Activated CD8-positive, alpha-beta memory T cell treated with anti-CD3 and anti-CD28 coated beads, Interleukin-2, amount 50 U/mL, for 4 hours (primary cell): ENCODE measurements around the gene SLC38A9.
"Not testable (repeated sequence)": the region's sequence is repeated elsewhere in the genome, so short reads cannot be mapped to it uniquely, and the experiment has no call there.

ENCODE experiments used
- DNase-seq: peaks from one replicate; pipeline ENCODE4 v3.0.0-alpha.2; 2020

The SLC38A9 gene, protein sequence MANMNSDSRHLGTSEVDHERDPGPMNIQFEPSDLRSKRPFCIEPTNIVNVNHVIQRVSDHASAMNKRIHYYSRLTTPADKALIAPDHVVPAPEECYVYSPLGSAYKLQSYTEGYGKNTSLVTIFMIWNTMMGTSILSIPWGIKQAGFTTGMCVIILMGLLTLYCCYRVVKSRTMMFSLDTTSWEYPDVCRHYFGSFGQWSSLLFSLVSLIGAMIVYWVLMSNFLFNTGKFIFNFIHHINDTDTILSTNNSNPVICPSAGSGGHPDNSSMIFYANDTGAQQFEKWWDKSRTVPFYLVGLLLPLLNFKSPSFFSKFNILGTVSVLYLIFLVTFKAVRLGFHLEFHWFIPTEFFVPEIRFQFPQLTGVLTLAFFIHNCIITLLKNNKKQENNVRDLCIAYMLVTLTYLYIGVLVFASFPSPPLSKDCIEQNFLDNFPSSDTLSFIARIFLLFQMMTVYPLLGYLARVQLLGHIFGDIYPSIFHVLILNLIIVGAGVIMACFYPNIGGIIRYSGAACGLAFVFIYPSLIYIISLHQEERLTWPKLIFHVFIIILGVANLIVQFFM

DNA sequence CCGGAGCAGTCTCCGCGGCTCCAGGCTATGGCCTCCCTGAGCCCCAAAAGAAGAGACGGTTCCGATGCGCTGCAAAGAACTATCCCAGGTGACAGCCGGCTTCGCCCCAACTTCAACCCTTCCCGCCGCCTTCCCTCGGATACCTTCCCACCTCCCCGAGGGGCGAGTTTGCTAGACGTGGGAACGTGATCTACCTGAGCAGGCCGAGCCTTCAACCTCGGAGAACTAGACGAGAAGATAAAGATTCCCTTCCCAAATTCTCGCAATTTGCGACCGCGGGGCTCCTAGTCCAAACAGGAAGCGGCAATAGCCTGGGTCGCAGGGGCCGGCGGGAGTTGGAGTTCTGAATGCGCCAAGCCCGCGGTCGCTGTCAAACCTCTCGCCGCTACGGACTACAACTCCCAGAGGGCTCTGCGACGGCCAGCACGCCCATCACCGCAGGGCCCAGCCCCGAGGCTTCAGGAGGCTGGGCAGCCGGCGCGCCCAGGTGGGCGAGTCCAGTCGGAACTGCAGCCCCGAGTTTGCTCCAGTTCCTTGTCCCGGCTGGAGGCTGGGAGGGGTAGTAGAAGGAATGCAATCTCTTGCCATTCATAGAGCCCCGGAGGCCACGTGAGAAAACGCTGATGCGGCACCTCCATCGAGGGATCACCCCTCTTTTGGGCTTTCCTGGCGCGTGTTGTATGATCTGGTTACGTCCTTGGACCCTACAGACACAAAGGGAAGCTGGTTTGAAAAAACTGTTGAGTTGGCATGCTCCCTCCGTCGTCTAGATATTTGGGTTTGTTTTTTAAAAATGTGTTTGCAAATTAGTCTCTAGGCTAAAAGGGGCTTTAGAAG is at the start of gene SLC38A9:
Gene SLC38A9 (minus strand): TSS at position 302 of the 837 bp plus-strand sequence. CDS start 14,366 bp downstream, outside the sequence.
- peak; percentile 95 for DNase-seq

DNA sequence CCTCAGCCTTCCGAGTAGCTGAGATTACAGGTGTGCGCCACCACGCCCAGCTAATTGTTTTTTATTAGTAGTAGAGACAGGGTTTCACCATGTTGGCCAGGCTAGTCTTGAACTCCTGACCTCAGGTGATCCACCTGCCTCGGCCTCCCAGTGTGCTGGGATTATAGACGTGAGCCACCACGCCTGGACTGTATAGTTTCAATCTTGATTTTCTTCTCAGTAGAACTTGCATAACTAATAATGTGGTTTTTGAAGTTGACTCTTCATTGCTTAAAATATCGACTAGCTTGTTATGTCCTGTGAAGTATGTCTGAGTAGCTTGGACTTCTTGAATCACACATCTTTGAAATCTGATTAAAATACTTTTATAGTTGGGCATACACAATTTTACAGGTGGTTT is 49.6 kb upstream of the SLC38A9 start:
- not testable (repeated sequence) for DNase-seq

DNA sequence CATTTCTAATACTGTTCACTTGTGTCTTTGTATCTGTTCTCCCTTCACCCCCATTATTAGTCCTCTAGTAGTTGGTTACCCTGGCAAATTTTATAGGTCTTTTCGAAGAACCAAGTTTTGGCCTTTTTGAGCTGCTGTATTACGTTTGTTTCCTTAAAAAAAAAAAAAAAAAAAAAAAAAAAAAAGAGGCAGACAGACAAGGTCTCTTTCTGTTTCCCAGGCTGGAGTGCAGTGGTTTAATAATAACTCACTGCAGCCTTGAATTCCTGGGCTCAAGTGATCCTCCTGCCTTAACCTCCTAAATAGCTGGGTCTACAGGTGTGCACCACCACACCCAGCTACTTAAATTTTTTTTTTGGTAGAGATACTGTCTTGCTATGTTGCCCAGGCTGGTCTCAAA is 46.6 kb upstream of the SLC38A9 start:
- DNase-seq, result no peak

DNA sequence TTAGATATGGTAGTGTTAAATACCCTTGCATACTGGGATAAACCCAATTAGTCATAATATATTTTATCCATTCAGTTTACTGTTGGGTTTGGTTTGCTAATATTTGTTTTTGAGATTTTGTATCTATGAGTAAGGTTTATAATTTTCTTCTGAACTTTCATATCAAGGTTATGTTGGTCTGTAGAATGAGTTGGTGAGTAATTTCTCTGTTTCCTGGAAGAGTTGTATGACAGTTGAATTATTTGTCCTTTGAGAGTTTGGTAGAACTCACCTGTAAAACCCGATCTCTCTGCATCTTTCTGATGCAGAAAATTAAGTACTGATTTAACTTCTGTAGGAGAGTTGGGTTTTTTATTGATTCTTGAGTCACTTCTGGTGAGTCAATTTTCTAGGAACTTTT is 46.1 kb upstream of the SLC38A9 start:
- DNase-seq, result no peak

DNA sequence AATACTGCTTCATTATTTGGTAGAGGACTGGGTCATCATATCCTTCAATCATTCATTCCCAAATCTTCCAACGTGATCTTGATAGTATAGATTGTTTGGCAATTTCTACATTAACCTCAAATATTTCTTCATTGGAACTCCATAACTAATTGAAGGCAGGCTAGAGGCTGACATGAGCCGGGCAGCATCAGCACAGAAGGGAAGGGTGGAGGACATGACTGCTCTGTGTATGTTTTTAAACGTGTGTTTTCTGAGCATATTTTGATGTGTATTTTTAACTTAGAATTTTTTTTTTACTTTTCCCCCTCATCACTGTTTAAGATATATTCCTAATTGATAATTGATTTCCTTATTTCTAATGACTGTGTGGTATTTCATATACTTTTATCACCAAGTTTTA is 38.4 kb upstream of the SLC38A9 start:
- no peak for DNase-seq

DNA sequence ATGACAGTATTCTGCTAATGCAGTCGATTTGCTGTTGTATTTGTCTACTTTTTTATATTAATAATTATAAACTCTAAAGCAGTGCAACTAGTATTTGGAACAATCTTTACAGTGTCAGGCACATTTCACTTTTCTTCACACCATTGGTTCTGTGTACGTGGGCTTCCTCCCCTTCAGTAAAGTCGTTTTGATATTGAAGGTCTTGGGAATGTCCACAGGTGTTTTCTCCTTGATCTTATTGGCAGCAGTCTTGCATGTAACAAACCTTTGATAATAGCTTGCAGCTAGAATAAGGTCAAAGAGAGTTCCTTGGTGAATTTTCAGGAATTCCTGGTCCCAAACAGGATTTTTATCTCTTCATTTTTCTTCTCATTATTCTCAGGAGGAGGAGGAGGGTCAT is 37.9 kb upstream of the SLC38A9 start:
- DNase-seq, result no peak

DNA sequence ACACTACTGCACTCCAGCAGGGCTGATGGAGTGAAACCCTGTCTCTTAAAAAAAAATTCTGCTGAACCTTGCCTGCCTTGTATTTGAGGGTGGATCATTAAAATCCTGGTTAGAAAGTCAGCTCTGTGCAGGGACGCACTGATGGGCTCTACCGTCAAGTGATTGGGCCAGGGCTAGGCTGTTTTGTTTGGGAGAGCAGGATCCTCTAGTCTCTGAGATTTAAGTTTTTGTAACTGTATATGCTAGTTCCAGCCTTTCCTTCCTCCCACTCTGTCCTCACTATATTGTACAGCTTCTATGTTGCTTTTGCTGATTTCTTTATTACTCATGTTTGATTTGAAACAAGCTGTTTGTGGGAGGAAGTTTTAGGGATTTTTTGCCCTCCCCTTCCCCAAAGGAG is 37.3 kb upstream of the SLC38A9 start:
- no peak for DNase-seq

DNA sequence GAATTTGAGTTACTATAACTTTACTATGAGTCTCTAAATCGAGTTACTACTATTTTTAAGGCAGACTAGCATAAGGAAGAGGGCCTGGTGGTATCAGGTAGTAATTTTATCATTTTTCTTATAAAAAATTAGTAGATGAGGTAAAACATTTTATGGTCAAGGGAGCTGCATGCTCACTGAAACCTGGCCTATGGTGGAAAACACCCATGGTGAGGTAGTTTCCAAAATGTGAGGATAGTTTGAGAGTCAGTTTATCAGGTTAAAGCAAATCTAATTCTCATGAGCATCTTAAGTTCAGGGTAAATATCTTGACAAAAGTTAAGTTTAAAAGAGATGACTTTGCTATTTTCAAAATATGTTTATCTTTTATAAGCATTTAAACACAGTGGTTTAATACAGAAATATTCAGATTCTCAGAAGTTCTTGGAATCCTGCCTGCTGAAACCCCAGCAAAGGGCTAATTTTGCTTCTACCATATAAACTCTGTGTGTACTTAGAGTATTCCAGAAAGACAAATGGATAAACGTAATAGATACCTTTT is 35.7 kb upstream of the SLC38A9 start:
- DNase-seq, result no peak

DNA sequence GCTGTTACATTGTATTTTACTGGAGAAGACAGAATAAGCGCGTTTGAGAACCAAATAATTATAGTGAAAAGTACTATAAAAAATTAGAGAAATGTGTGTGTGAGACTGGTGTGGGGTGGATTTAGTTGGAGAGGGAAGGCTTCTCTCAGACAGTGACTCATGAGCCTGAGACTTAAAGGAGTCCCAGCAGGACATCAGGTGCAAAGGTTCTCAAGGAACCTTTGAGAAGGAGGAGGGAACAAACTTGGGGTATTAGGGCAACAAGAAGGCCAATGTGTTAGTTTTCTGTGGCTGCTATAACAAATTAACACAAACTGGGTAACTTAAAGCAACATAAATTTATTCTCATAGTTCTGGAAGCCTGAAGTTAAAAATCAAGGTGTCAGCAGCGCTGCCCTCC is 30.7 kb upstream of the SLC38A9 start:
- DNase-seq, result no peak

DNA sequence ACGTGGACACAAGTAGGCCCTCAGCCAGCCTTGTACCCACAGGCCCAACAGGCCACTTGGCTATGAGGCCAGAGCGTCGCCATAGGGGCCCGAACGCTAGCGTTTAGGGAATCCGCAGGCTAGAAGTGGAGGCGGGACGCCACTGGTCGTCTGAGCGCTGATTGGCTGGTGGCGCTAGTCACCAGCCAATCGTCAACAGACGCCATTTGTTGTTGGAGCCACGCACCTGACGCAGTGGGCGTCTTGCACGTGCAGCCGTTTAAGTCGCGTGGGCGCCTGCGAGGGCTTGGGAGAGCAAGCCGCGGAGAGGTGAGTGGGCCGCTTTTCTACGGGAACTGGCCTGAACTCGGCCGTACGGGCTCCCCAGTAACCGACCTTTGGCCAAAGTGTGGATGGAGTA is 25.7 kb upstream of the SLC38A9 start, which contains the start of gene DDX4:
Gene DDX4 (plus strand): TSS at position 269 of the 400 bp plus-strand sequence. CDS start 903 bp downstream, outside the sequence.
- DNase-seq, result no peak

DNA sequence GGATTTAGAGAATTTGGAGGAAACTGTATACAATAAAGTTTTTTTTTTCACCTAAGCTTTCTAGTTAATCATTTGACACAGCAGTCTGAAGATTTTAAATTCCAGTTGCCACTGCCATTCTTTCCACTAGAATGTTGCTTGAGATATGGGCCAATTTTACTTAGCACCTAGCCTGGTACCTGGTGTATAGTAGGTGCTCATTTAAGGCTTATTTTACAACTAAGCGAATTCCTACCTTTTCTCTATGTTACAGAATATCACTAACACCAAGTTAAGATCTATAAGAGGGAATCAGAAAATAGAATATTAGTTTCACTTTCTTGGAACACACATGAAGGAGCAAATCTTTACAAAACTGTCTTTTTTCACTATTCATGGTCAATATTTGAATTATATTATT is 22.5 kb upstream of the SLC38A9 start:
- DNase-seq, result no peak

DNA sequence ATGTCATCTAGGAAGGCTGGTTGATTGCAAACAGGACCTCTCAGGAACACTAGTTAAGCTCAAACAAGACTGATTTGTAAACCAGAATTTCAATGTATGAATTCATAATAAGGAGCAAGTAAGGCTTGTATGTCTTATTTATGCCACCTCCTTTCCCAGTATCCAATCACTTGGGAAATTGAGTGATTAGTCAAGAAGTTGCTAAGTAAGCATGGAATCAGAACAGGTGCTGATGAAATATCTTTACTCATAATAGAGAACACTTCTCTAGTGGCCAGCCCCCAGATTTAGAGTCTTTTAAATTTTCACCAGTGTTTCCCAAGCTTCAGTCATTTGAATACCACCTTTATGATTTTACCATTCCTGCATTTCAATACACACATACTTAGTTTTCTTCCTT is 20.5 kb upstream of the SLC38A9 start:
- no peak for DNase-seq

DNA sequence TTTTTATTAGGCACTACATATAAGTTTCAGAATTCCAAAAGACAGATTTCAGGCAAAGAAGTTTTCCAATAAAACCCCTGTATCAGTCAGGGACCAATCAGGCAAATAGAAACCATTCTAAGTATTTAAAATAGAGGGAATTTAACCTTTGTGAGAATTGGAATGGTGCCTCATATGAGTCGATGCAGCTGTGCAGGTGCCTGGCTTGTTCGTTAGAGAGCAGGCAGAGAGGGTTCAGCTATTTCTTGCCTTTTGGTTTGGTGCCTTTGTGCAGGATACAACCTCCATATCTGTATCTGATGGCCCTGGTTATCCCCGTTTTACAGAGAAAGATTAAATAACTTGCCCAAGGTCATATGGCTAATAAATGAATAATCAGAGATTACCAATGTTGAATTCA is 19.7 kb upstream of the SLC38A9 start:
- no peak for DNase-seq

DNA sequence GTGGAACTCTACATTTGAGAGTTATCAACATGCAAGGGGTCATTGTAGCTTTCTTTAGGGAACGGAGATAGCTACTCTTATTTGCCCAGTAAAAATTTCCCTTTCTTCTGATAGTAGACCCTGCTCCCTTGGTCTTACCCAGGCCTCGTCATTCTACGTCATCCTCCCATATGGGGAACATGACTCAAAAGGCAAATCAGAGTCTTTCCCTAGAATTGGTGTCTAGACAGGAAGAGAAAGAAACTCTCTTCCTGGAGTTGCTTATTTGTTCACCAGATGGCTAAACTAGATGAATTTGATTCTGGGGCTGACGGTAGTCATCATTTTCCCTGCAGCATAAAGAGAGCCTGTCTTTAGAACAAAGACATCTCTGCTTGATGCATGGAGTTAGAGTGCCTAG is 12.2 kb upstream of the SLC38A9 start:
- DNase-seq, result no peak

DNA sequence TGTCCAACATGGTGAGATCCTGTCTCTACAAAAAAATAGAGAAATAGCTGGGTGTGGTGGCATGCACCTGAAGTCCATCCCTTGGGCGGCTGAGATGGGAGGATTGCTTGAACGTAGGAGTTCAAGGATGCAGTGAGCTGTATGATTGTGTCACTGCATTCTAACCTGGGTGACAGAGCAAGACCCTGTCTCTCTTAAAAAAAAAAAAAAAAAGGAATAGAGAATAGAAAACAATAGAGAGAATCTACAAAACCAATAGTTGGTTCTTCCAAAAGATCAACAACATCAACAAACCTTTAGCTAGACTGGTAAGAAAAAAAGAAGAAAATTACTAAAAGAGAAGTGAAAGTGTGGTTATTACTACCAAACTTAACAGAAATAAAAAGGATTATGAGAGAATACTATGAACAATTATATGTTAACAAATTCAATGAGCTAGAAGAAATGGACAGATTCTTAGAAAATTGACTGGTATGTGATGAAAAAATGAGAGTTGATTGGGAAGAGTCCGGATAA is 8.1 kb upstream of the SLC38A9 start:
- DNase-seq, result no peak

DNA sequence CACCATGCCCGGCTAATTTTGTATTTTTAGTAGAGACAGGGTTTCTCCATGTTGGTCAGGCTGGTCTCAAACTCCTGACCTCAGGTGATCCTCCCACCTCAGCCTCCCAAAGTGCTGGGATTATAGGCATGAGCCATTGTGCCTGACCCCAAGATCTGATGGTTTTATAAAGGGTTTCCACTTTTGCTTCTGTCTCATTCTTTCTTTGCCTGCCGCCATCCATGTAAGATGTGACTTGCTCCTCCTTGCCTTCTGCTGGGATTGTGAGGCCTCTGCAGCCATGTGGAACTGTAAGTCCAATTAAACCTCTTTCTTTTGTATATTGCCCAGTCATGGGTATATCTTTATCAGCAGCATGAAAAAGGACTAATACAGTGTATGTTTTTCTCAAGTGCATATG is 6.9 kb upstream of the SLC38A9 start:
- not testable (repeated sequence) for DNase-seq

DNA sequence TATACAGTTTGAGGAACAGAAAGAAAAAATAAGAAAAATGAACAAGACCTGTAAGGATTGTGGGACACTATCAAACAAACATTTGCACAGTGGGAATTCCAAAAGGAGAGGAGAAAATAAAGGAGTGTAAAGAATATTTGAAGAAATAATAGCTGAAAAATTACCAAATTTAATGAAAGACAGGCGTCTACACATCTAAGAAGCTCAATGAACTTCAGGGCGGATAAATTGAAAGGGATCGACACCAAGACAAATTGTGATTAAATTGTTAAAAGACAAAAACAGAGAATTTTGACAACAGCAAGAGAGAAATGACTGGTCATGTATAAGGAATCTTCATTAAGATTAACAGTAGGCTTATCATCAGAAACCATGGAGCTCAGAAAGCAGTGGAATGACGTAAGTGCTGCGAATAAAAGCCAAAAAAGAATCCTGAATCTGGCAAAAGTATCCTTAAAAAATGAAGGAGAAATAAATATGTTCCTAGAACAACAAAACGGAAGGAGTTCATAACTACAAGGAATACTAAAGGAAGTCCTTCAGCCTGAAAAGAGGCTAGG is 3.5 kb upstream of the SLC38A9 start:
- DNase-seq, result no peak

DNA sequence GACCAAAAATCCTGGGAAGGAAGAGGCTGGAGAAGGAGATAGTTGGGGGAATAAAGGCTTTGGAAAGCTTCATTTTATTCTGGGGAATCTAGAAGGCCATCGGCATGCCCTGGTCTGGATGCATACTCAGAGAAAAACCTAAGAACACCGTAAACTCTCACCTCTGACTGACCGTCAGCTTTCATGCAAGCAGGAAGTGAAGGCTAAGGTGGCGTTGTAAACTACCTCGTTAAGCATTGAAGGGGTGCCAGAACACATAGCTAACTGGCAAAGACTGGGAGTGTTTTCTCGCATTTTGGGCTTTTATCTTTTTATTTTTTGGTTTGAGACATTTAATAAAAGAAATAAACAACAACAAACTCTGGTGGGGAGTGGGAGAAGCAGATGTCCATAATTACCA is 2.6 kb upstream of the SLC38A9 start:
- DNase-seq, result no peak

DNA sequence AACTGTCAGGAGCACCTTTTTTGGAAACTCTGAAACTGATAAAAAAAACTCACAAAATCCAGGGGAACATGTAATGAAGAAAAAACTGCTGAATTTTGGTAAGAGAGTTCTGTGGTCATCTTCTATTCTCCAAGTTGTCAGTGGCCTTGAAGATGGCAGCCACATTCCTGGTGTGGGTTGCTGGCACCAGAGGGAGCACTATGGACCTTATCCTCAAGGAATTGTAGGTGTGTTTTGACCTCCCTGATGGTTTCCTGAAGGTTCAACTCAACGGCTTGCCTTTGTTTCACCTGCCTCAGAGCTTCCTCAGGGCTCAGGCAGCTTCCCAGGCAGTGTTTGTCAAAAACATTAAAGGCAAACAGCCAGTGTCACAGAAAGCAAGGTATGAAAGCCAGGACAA is 2.2 kb upstream of the SLC38A9 start:
- DNase-seq, result no peak

DNA sequence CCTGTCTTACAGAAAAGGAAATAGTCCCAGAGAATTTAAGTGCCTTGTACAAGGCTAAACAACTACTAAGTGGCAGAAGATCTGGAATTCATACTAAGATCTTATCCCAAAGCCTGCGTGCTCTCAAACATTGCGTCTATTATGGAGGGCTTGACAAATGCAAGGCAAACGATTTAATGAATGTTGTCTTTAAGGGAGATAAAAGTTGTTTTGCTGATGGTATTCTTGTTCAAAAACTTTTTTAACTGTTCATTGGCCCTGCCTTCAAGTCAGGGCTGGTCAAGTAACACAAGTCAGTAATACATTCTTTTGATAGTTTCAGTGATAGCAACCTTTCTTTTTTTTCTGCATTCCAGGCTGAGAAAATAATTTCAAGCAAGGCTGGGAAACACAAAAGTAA is 1.7 kb upstream of the SLC38A9 start:
- no peak for DNase-seq

DNA sequence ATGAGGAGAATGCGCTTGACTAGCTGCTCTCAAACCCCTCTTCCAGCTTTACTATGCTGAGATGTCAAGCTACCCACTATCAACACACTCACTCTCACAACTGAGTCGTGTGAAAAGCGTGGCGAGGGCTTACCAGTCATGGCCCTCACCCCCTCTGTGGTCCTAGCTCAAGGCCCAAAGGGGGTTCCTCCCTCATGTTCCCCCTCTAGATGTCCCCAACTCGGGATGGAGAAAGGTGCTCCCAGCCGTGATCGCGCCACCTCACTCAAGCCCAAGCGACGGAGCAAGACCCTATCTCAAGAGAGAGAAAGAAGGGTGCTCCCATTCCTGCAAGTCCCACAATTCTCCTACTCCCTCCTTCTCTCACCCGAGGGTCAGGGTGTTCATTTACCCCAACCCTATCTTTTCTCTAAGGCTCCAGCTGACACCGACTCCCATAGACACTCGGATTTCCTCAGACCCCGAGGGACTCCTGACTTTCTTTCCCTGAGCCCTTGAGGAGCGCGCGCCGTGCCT is 559 bp downstream of the SLC38A9 start:
- no peak for DNase-seq

DNA sequence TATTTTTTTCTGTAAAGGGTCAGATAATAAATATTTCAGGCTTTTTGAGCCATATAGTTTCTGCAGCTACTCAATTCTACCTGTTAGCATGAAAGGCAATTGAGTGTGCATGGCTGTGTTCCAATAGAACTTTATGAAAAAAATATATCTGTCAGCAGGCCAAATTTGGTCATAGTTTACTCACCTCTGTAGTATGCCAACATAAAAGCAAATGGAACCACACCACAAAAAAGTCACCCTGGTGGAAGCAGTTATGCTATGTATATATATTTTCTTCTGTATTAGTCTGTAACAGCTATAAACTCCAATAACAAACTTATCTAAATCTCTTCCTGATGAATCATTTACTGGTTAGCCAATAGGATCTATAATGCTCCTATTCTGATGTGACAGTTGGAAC is 3.4 kb downstream of the SLC38A9 start:
- DNase-seq, result no peak

DNA sequence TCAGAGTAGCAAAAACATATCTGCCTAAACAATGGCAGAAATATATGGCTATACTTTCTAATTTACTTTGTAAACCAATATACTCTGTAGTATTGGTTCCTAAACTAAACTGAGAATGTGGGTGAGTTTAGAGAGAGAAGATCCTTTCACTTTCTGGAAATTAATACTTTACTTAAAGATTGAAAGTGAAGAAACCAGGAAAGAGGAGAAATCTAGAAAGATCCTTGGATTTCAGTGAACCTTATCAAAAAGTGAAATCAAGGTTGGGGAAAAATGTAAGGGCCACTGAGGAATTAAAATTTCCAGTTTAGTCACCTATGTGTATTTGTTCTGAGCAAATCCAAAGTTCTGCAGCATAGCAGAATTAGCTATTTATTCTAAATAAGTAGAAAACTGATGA is 5.9 kb downstream of the SLC38A9 start:
- DNase-seq, result no peak
